B cell (primary cell): ENCODE measurements around the gene RABGAP1. TPM values are rescaled to one million over a fixed set of nuclear protein-coding genes. Genes with fewer than 3 reads are reported as not detected.

Experiments
- ATAC-seq: fragments of 200-7000 bp; cut with Tn5 transposase; one replicate; pipeline ENCODE4 v1.10.0; 2021; ENCODE audit warnings: low read depth, mild to moderate bottlenecking, moderate number of reproducible peaks, moderate library complexity
- CTCF ChIA-PET: fragments of 350-600 bp; sonication (Branson Sonifier 250); formaldehyde crosslinking; loops from one replicate; lab custom pipeline; 2021; ENCODE audit warnings: antibody characterized with exemption, inconsistent platforms; lab: Charles Lee
- POLR2A ChIA-PET: fragments of 350-600 bp; sonication (Branson Sonifier 250); formaldehyde crosslinking; loops from one replicate; lab custom pipeline; 2021; ENCODE audit warnings: antibody characterized with exemption; lab: Charles Lee
- DNase-seq: peaks from one replicate; pipeline ENCODE4 v3.0.0; 2013
- H2AFZ ChIP-seq: 2 replicates; pipeline ENCODE4 v1.6.1; 2012; ENCODE audit warnings: mild to moderate bottlenecking, low read depth, low read length; ENCODE audit not compliant: insufficient read depth, poor library complexity, severe bottlenecking
- H3K27ac ChIP-seq, 2 donors: 1 replicate in 1 of 2; 2 replicates in 1 of 2; pipeline ENCODE4 v1.5.1; 2012 to 2013; ENCODE audit warnings: low read length in 2 of 2, mild to moderate bottlenecking in 2 of 2, moderate library complexity in 1 of 2
- H3K27me3 ChIP-seq, 4 experiments: fragments of 200-600 bp in 1 of 4; sonication (generic) in 1 of 4; replicated peaks in 1 of 4; 1 replicate in 2 of 4; 2 replicates in 2 of 4; pipeline versions ENCODE4 v1.6.1 to v1.7.0; 2013 to 2016; ENCODE audit warnings: low read length in 3 of 4, mild to moderate bottlenecking in 2 of 4, mixed read lengths in 1 of 4, moderate library complexity in 1 of 4; ENCODE audit not compliant: insufficient read depth in 4 of 4, control insufficient read depth in 3 of 4; ENCODE audit errors: control extremely low read depth in 1 of 4
- H3K36me3 ChIP-seq, 2 experiments: replicated peaks in 1 of 2; 1 replicate in 1 of 2; 2 replicates in 1 of 2; pipeline versions ENCODE4 v1.6.1 to v1.7.1; 2013; ENCODE audit warnings: low read length in 1 of 2; ENCODE audit not compliant: insufficient read depth in 2 of 2, control insufficient read depth in 1 of 2; ENCODE audit errors: control extremely low read depth in 1 of 2, extremely low read depth in 1 of 2
- H3K4me1 ChIP-seq, 2 donors: fragments of 200-600 bp in 1 of 2; sonication (generic) in 1 of 2; 1 replicate in 1 of 2; 2 replicates in 1 of 2; pipeline versions ENCODE4 v1.5.1 to v1.6.1; 2013 to 2017; ENCODE audit warnings: low read length in 2 of 2; ENCODE audit not compliant: control insufficient read depth in 2 of 2, insufficient read depth in 2 of 2
- H3K4me2 ChIP-seq: replicated peaks from 2 replicates; pipeline ENCODE3; 2012; ENCODE audit warnings: mild to moderate bottlenecking, low read depth, low read length; ENCODE audit not compliant: poor library complexity, severe bottlenecking
- H3K4me3 ChIP-seq, 5 experiments: fragments of 200-600 bp in 1 of 5; sonication (generic) in 1 of 5; 1 replicate in 3 of 5; 2 replicates in 2 of 5; pipeline versions ENCODE4 v1.5.1 to v1.7.0; 2011 to 2016; ENCODE audit warnings: low read length in 4 of 5, mild to moderate bottlenecking in 4 of 5, low read depth in 2 of 5, control low read depth in 1 of 5, moderate library complexity in 1 of 5; ENCODE audit not compliant: insufficient read depth in 1 of 5; ENCODE audit errors: control extremely low read depth in 1 of 5, extremely low read depth in 1 of 5
- H3K79me2 ChIP-seq: fragments of 200-600 bp; sonication (generic); one replicate; pipeline ENCODE4 v1.6.0; 2016; ENCODE audit warnings: low read length; ENCODE audit not compliant: control insufficient read depth, insufficient read depth
- H3K9ac ChIP-seq: fragments of 200-600 bp; sonication (generic); 2 replicates; pipeline ENCODE4 v1.6.1; 2017; ENCODE audit warnings: mild to moderate bottlenecking, low read length, moderate library complexity
- H3K9me3 ChIP-seq, 3 donors: one replicate each; pipeline versions ENCODE4 v1.6.1 to v1.7.1; 2013; ENCODE audit warnings: low read length in 2 of 3; ENCODE audit not compliant: control insufficient read depth in 2 of 3, insufficient read depth in 1 of 3; ENCODE audit errors: control extremely low read depth in 1 of 3
- H4K20me1 ChIP-seq: 2 replicates; pipeline ENCODE4 v1.6.0; 2012; ENCODE audit warnings: mild to moderate bottlenecking, low read length; ENCODE audit not compliant: insufficient read depth, control insufficient read depth, poor library complexity, severe bottlenecking
- H3K27ac Mint-ChIP-seq: one replicate; pipeline ENCODE4 v1.8.0; 2021; ENCODE audit warnings: mixed read lengths
- H3K27me3 Mint-ChIP-seq: one replicate; pipeline ENCODE4 v1.8.0; 2021; ENCODE audit warnings: mixed read lengths
- H3K4me1 Mint-ChIP-seq: one replicate; pipeline ENCODE4 v1.8.0; 2021; ENCODE audit warnings: mixed read lengths
- H3K4me3 Mint-ChIP-seq: one replicate; pipeline ENCODE4 v1.8.0; 2021; ENCODE audit warnings: mixed read lengths
- H3K9me3 Mint-ChIP-seq: one replicate; pipeline ENCODE4 v1.8.0; 2022; ENCODE audit warnings: mixed read lengths; ENCODE audit not compliant: insufficient read depth
- EZH2 ChIP-seq: IDR thresholded peaks from 2 replicates; pipeline ENCODE4 v1.6.1; 2012; ENCODE audit warnings: borderline replicate concordance, low read depth, mild to moderate bottlenecking, moderate library complexity, low read length; ENCODE audit not compliant: insufficient read depth, poor library complexity, severe bottlenecking
- WGBS: methylation state at CpG from one replicate; pipeline ENCODE4 v1.1.5; 2013; ENCODE audit warnings: missing lambda C conversion rate; ENCODE audit not compliant: insufficient coverage; 5-methylcytosine and 5-hydroxymethylcytosine counted together
- intact Hi-C: fragments of 100-400 bp; cut with micrococcal nuclease; formaldehyde crosslinking; loops from one replicate; pipeline ENCODE4 v1.10.0; 2022
- polyA plus RNA-seq: library from polyadenylated mRNA; depleted of rRNA; stranded (reverse); fragments of >200 nt; gene quantifications from 2 replicates; pipeline ENCODE4 v1.2.3, GENCODE V29; 2012
- total RNA-seq, 2 donors: library from RNA; stranded (reverse); fragments of 120-200 nt in 1 of 2; gene quantifications; 1 replicate in 1 of 2; 2 replicates in 1 of 2; pipeline versions ENCODE4 v1.2.3 to v1.2.4, GENCODE V29; 2013 to 2022
- TF ChIP-seq, protein P1 (sequence below): fragments of 200-600 bp; IDR thresholded peaks from one replicate; pipeline ENCODE4 v1.8.0; 2022; ENCODE audit warnings: antibody characterized with exemption, mild to moderate bottlenecking

The RABGAP1 gene
- total and polyA plus RNA-seq, 2 donors (not counting 1 experiment from before 2014, with no cell fraction given): 13.9 to 81.0 TPM

GRCh38 chr9:123028136-123028535 lies 87.3 kb downstream of the RABGAP1 start:
- Histone ChIP-seq H4K20me1 (no peaks in the 10 kb centered on the region), H3K9ac (no peak overlapping the region), H3K27ac (no peak overlapping the region), H3K27me3 (no peaks in the 10 kb centered on the region), H3K4me3 (no peak overlapping the region), H3K36me3 (peaks cover 0 to 8% of the 10 kb centered on the region in 2 experiments), H3K79me2 (no peaks in the 10 kb centered on the region), H3K4me1 (peaks cover 9 to 14% of the 10 kb centered on the region in 2 donors), H3K9me3 (no peaks in the 10 kb centered on the region), H3K4me2 (no peak overlapping the region), H2AFZ (no peak overlapping the region)
- intact Hi-C loops: no loop called here
- no peak for ATAC-seq
- CTCF ChIA-PET: interaction anchor here (1.0 kb wide), 1 partner anchor 198 kb away, joined by 3 read pairs; no protein-coding TSS in a partner anchor
- H3K9me3 Mint-ChIP-seq: no peaks in the 10 kb centered on the region
- H3K4me1 Mint-ChIP-seq: peaks cover 15% of the 10 kb centered on the region
- POLR2A ChIA-PET: no interaction called here
- TF ChIP-seq EZH2: no peak
- TF ChIP-seq, protein P1, sequence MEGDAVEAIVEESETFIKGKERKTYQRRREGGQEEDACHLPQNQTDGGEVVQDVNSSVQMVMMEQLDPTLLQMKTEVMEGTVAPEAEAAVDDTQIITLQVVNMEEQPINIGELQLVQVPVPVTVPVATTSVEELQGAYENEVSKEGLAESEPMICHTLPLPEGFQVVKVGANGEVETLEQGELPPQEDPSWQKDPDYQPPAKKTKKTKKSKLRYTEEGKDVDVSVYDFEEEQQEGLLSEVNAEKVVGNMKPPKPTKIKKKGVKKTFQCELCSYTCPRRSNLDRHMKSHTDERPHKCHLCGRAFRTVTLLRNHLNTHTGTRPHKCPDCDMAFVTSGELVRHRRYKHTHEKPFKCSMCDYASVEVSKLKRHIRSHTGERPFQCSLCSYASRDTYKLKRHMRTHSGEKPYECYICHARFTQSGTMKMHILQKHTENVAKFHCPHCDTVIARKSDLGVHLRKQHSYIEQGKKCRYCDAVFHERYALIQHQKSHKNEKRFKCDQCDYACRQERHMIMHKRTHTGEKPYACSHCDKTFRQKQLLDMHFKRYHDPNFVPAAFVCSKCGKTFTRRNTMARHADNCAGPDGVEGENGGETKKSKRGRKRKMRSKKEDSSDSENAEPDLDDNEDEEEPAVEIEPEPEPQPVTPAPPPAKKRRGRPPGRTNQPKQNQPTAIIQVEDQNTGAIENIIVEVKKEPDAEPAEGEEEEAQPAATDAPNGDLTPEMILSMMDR: no peak
- no peak for DNase-seq
- no peak overlapping the region for H3K4me3 Mint-ChIP-seq
- no peak overlapping the region for H3K27ac Mint-ChIP-seq
- no peaks in the 10 kb centered on the region for H3K27me3 Mint-ChIP-seq

DNA sequence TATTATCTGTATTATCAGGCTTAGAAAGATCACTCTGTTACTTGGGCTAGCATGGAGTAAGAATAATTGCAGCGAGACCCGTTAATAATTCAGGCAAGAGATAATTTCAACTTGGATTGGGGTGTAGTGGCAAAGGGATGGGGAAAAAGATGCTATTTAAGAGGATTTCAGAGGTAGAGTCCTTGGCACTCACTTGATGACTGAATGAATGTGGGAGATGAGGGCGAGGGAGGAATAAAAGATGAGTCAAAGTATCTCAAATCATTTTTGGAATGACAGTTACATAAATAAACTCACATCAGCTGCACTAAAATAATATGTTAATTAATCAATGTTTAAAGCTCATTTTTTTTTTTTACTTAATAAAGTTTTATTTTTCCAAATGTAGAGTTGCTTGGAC lies 88.2 kb downstream of the RABGAP1 start:
- H3K27me3 ChIP-seq: no peaks in the 10 kb centered on the region
- no peak overlapping the region for H3K27ac ChIP-seq
- no peak for DNase-seq
- Mint-ChIP-seq H3K4me3 (no peak overlapping the region), H3K27ac (no peak overlapping the region), H3K27me3 (no peaks in the 10 kb centered on the region), H3K9me3 (no peaks in the 10 kb centered on the region), H3K4me1 (peaks cover 20% of the 10 kb centered on the region)
- H3K36me3 ChIP-seq: peaks cover 0 to 7% of the 10 kb centered on the region in 2 experiments
- H3K4me2 ChIP-seq: no peak overlapping the region
- ChIA-PET CTCF (interaction anchor here (1.5 kb wide), 1 partner anchor 27 kb away, joined by 3 read pairs; no protein-coding TSS in a partner anchor), POLR2A (no interaction called here)
- peaks cover 14 to 22% of the 10 kb centered on the region in 2 donors for H3K4me1 ChIP-seq
- H3K79me2 ChIP-seq: no peaks in the 10 kb centered on the region
- H4K20me1 ChIP-seq: no peaks in the 10 kb centered on the region
- TF ChIP-seq, protein P1: no peak
- no peak for TF ChIP-seq EZH2
- H3K9ac ChIP-seq: no peak overlapping the region
- H3K9me3 ChIP-seq: no peaks in the 10 kb centered on the region
- intact Hi-C loops: no loop called here
- 93% methylated on average over 2 of the region's 3 CpGs for WGBS
- H2AFZ ChIP-seq: no peak overlapping the region
- no peak overlapping the region for H3K4me3 ChIP-seq
- no peak for ATAC-seq
